Tibial artery (tissue), 4 donors: Measurements from ENCODE around the gene IFT27.

Experiments
- DNase-seq, 2 donors: peaks; one replicate each; pipeline ENCODE4 v3.0.0-alpha.2; 2019
- H3K27ac ChIP-seq, 2 donors: fragments of 200-600 bp; sonication (generic) in 1 of 2; 1 replicate in 1 of 2; 2 replicates in 1 of 2; pipeline ENCODE4 v1.5.1; 2018 to 2019; ENCODE audit warnings: mild to moderate bottlenecking in 1 of 2
- H3K27me3 ChIP-seq, 2 donors: fragments of 200-600 bp; sonication (generic) in 1 of 2; one replicate each; pipeline versions ENCODE4 v1.5.1 to v1.6.0; 2016 to 2019
- H3K36me3 ChIP-seq, 3 donors: fragments of 200-600 bp; sonication (generic) in 2 of 3; one replicate each; pipeline ENCODE4 v1.5.1; 2016 to 2019; ENCODE audit warnings: mild to moderate bottlenecking in 2 of 3
- H3K4me1 ChIP-seq, 4 donors: fragments of 200-600 bp; sonication (generic) in 2 of 4; 1 replicate in 3 of 4; 2 replicates in 1 of 4; pipeline ENCODE4 v1.5.1; 2016 to 2019
- H3K4me3 ChIP-seq, 2 donors: fragments of 200-600 bp; sonication (generic) in 1 of 2; 1 replicate in 1 of 2; 2 replicates in 1 of 2; pipeline ENCODE4 v1.5.1; 2018 to 2019; ENCODE audit warnings: mild to moderate bottlenecking in 2 of 2
- H3K9me3 ChIP-seq, 3 donors: fragments of 200-600 bp; sonication (generic) in 1 of 3; one replicate each; pipeline ENCODE4 v1.5.1; 2016 to 2019
- intact Hi-C: fragments of 100-400 bp; cut with DNase I; formaldehyde crosslinking; loops from one replicate; pipeline ENCODE4 v1.15.0; 2023; ENCODE audit warnings: low total_unique reads
- TF ChIP-seq, protein P1 (sequence below), 2 experiments: fragments of 200-600 bp in 1 of 2; fragments of 450-650 bp in 1 of 2; IDR thresholded peaks; one replicate each; pipeline ENCODE4 v1.5.1; 2017 to 2019; ENCODE audit warnings: antibody characterized with exemption in 2 of 2, mild to moderate bottlenecking in 1 of 2, moderate library complexity in 1 of 2

IFT27 gene

GRCh38 chr22:36775964-36776669 is at the start of gene IFT27:
IFT27 (minus strand) TSS chr22:36776119; CDS start chr22:36775707, 412 bp downstream.
- TF ChIP-seq, protein P1, sequence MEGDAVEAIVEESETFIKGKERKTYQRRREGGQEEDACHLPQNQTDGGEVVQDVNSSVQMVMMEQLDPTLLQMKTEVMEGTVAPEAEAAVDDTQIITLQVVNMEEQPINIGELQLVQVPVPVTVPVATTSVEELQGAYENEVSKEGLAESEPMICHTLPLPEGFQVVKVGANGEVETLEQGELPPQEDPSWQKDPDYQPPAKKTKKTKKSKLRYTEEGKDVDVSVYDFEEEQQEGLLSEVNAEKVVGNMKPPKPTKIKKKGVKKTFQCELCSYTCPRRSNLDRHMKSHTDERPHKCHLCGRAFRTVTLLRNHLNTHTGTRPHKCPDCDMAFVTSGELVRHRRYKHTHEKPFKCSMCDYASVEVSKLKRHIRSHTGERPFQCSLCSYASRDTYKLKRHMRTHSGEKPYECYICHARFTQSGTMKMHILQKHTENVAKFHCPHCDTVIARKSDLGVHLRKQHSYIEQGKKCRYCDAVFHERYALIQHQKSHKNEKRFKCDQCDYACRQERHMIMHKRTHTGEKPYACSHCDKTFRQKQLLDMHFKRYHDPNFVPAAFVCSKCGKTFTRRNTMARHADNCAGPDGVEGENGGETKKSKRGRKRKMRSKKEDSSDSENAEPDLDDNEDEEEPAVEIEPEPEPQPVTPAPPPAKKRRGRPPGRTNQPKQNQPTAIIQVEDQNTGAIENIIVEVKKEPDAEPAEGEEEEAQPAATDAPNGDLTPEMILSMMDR (IDR thresholded peaks at IDR 0.05) = peak in 1 of 2 experiments; percentile 21
- peak within 1 kb of the TSS; percentile 86 to 88 for H3K27ac ChIP-seq
- no peaks in the 10 kb centered on the region for H3K36me3 ChIP-seq
- intact Hi-C loops = loop anchor here (5.0 kb wide), 1 partner anchor 206 kb away; no protein-coding TSS in a partner anchor
- no peaks in the 10 kb centered on the region for H3K9me3 ChIP-seq
- H3K4me1 ChIP-seq = peaks cover 0 to 13% (median 10%) of the 10 kb centered on the region in 4 donors
- peak within 1 kb of the TSS; percentile 79 to 96 for H3K4me3 ChIP-seq
- no peaks in the 10 kb centered on the region for H3K27me3 ChIP-seq
- DNase-seq = peak; percentile 100

- Histone ChIP-seq H3K4me1 (no peaks in the 10 kb centered on the region), H3K36me3 (no peaks in the 10 kb centered on the region), H3K4me3 (no peak overlapping the region), H3K9me3 (no peaks in the 10 kb centered on the region), H3K27me3 (peaks cover 0 to 59% of the 10 kb centered on the region in 2 donors), H3K27ac (no peak overlapping the region)
- intact Hi-C loops = no loop called here
- no peak for DNase-seq
- TF ChIP-seq, protein P1 (IDR thresholded peaks at IDR 0.05) = no peak
Measured at GRCh38 chr22:36824655-36825054, 48.7 kb upstream of the IFT27 start.

- Histone ChIP-seq H3K4me1 (no peaks in the 10 kb centered on the region), H3K27ac (no peak overlapping the region), H3K36me3 (no peaks in the 10 kb centered on the region), H3K9me3 (no peaks in the 10 kb centered on the region), H3K27me3 (peaks cover 0 to 61% of the 10 kb centered on the region in 2 donors), H3K4me3 (no peak overlapping the region)
- TF ChIP-seq, protein P1 (IDR thresholded peaks at IDR 0.05) = no peak
- intact Hi-C loops = no loop called here
- DNase-seq = no peak
Measured at GRCh38 chr22:36823186-36823839, 47.4 kb upstream of the IFT27 start.

GRCh38 chr22:36822581-36822980 is 46.7 kb upstream of the IFT27 start:
- DNase-seq = no peak
- Histone ChIP-seq H3K27me3 (peaks cover 0 to 68% of the 10 kb centered on the region in 2 donors), H3K27ac (no peak overlapping the region), H3K4me3 (no peak overlapping the region), H3K9me3 (no peaks in the 10 kb centered on the region), H3K36me3 (no peaks in the 10 kb centered on the region), H3K4me1 (no peaks in the 10 kb centered on the region)
- TF ChIP-seq, protein P1 (IDR thresholded peaks at IDR 0.05) = no peak
- intact Hi-C loops = no loop called here

DNA sequence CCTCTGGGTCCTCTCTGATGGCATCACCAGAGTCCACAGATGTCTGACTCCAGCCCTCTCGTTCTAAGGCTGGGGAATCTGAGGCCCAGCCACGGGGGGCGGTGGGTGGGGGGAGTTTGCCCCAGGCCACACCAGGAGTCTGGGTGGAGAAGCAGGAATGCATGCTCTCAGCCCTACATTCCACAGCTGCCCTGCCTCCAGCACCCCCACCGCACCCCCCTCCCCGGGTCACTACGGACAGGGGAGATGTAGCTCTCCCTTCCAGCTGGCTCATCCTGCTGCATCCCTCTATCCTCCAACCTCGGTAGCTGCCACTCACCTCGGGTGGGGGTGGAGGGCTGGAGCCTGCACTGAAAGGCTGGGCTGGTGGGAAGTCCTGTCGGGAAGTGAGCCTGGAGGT is 43.2 kb upstream of the IFT27 start:
- intact Hi-C loops = no loop called here
- Histone ChIP-seq H3K9me3 (no peaks in the 10 kb centered on the region), H3K36me3 (no peaks in the 10 kb centered on the region), H3K27ac (no peak overlapping the region), H3K4me1 (peaks cover 0 to 12% (median 12%) of the 10 kb centered on the region in 4 donors), H3K4me3 (no peak overlapping the region), H3K27me3 (peaks cover 0 to 92% of the 10 kb centered on the region in 2 donors)
- no peak for DNase-seq
- TF ChIP-seq, protein P1 (IDR thresholded peaks at IDR 0.05) = no peak
